Measurements from ENCODE around the gene PLCB1. TPM values are rescaled to one million over a fixed set of nuclear protein-coding genes. Genes with fewer than 3 reads are reported as not detected.

The PLCB1 gene
- polyA plus RNA-seq, 1 donor (not counting 4 experiments of a cell fraction or from before 2014, with no cell fraction given): 0.37 TPM

DNA sequence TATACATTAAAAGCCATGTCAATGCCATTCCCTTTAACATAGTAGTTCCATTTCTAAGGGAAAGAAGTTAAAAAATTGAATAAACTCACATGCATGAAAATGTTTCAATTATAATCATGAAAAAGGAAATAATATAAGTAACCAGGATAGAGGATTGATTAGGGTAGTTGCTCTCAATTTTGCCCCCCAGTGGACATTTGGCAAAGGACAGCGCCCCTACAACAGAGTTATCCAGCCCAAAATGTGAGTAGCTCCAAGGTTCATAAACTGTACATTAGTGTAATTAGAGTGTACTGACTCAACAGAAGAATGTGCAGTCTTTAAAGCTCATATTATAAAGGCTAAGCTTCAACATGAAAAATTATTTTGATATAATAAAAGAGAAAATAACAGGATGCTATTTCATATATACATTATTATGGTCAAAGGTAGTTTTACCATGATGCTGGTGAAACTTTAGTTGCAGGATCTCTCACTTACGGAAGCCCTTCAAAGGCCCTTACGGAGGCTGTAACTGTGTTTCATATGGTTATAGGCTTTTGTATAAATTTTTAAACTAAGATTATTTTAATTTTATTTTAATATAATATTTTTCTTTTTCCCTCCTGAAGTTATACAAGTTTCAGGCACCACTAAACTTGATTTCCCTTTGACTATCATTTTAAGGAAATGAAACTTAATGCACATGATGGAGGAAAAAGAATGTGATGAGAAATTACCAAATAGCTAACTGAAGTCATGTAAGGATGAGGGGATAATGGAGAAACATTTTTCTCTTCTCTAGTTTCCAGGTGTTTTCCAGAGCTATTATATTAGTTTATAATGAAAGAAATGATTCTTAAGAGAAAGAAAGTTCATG, 403.6 kb downstream of the PLCB1 start:
- Histone ChIP-seq H3K4me1 (ENCODE audit: control insufficient read depth, extremely low read depth, insufficient read depth, low read length) (no peaks in the 10 kb centered on the region), H3K27ac (ENCODE audit: control insufficient read depth, insufficient read depth, low read length) (no peak overlapping the region), H3K4me3 (ENCODE audit: control insufficient read depth in 2 of 3, extremely low read depth in 1 of 3, insufficient read depth in 2 of 3, low read depth in 1 of 3, low read length in 3 of 3) (no peak overlapping the region), H2AFZ (ENCODE audit: control insufficient read depth, low read length) (no peak overlapping the region), H3K9me1 (ENCODE audit: control insufficient read depth, extremely low read depth, insufficient read depth, low read length) (no peaks in the 10 kb centered on the region), H3K9ac (ENCODE audit: control insufficient read depth, extremely low read depth, insufficient read depth, low read length) (no peak overlapping the region), H3K79me2 (ENCODE audit: control insufficient read depth, insufficient read depth, low read length) (no peaks in the 10 kb centered on the region), H4K20me1 (ENCODE audit: control insufficient read depth, extremely low read depth, insufficient read depth, low read length) (no peaks in the 10 kb centered on the region), H3K4me2 (ENCODE audit: control insufficient read depth, extremely low read depth, insufficient read depth, low read depth, low read length) (no peak overlapping the region), H3K27me3 (ENCODE audit: control insufficient read depth, extremely low read depth, insufficient read depth, low read length) (no peaks in the 10 kb centered on the region), H3K9me3 (ENCODE audit: control insufficient read depth, low read depth, low read length) (peaks cover 1% of the 10 kb centered on the region), H3K36me3 (ENCODE audit: control insufficient read depth in 2 of 2, extremely low read depth in 1 of 2, insufficient read depth in 2 of 2, low read length in 2 of 2) (no peaks in the 10 kb centered on the region)
- dilution Hi-C loops (cut with MboI; ENCODE audit: extremely low pct_ligation_motif_present, low sequenced_read_pairs): no loop called here
- DNase-seq (ENCODE audit: low read depth, low spot score) (no peak), FAIRE-seq (no peak)
- TF ChIP-seq EZH2 (IDR thresholded peaks at IDR 0.05; ENCODE audit: low read length): no peak
- TF ChIP-seq, protein P1, sequence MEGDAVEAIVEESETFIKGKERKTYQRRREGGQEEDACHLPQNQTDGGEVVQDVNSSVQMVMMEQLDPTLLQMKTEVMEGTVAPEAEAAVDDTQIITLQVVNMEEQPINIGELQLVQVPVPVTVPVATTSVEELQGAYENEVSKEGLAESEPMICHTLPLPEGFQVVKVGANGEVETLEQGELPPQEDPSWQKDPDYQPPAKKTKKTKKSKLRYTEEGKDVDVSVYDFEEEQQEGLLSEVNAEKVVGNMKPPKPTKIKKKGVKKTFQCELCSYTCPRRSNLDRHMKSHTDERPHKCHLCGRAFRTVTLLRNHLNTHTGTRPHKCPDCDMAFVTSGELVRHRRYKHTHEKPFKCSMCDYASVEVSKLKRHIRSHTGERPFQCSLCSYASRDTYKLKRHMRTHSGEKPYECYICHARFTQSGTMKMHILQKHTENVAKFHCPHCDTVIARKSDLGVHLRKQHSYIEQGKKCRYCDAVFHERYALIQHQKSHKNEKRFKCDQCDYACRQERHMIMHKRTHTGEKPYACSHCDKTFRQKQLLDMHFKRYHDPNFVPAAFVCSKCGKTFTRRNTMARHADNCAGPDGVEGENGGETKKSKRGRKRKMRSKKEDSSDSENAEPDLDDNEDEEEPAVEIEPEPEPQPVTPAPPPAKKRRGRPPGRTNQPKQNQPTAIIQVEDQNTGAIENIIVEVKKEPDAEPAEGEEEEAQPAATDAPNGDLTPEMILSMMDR (optimal IDR thresholded peaks at IDR 0.05 in 1 of 3, IDR thresholded peaks at IDR 0.05 in 1 of 3, conservative IDR thresholded peaks at IDR 0.05 in 1 of 3; ENCODE audit: extremely low read depth in 1 of 3, insufficient read depth in 2 of 3, low read length in 3 of 3): peak in 1 of 3 experiments; percentile 18

GRCh38 chr20:8536262-8536618, 404.2 kb downstream of the PLCB1 start:
- no peaks in the 10 kb centered on the region for H3K79me2 ChIP-seq (ENCODE audit: control insufficient read depth, insufficient read depth, low read length)
- H3K27me3 ChIP-seq (ENCODE audit: control insufficient read depth, extremely low read depth, insufficient read depth, low read length): no peaks in the 10 kb centered on the region
- H3K9me3 ChIP-seq (ENCODE audit: control insufficient read depth, low read depth, low read length): peaks cover 1% of the 10 kb centered on the region
- no peak overlapping the region for H2AFZ ChIP-seq (ENCODE audit: control insufficient read depth, low read length)
- no peaks in the 10 kb centered on the region for H3K36me3 ChIP-seq (ENCODE audit: control insufficient read depth in 2 of 2, extremely low read depth in 1 of 2, insufficient read depth in 2 of 2, low read length in 2 of 2)
- dilution Hi-C loops (cut with MboI; ENCODE audit: extremely low pct_ligation_motif_present, low sequenced_read_pairs): no loop called here
- H3K4me3 ChIP-seq (ENCODE audit: control insufficient read depth in 2 of 3, extremely low read depth in 1 of 3, insufficient read depth in 2 of 3, low read depth in 1 of 3, low read length in 3 of 3): no peak overlapping the region
- FAIRE-seq (no peak), DNase-seq (ENCODE audit: low read depth, low spot score) (no peak)
- no peak overlapping the region for H3K4me2 ChIP-seq (ENCODE audit: control insufficient read depth, extremely low read depth, insufficient read depth, low read depth, low read length)
- no peaks in the 10 kb centered on the region for H3K9me1 ChIP-seq (ENCODE audit: control insufficient read depth, extremely low read depth, insufficient read depth, low read length)
- no peak for TF ChIP-seq EZH2 (IDR thresholded peaks at IDR 0.05; ENCODE audit: low read length)
- TF ChIP-seq, protein P1 (optimal IDR thresholded peaks at IDR 0.05 in 1 of 3, IDR thresholded peaks at IDR 0.05 in 1 of 3, conservative IDR thresholded peaks at IDR 0.05 in 1 of 3; ENCODE audit: extremely low read depth in 1 of 3, insufficient read depth in 2 of 3, low read length in 3 of 3): no peak
- no peaks in the 10 kb centered on the region for H4K20me1 ChIP-seq (ENCODE audit: control insufficient read depth, extremely low read depth, insufficient read depth, low read length)
- H3K4me1 ChIP-seq (ENCODE audit: control insufficient read depth, extremely low read depth, insufficient read depth, low read length): no peaks in the 10 kb centered on the region
- no peak overlapping the region for H3K9ac ChIP-seq (ENCODE audit: control insufficient read depth, extremely low read depth, insufficient read depth, low read length)
- H3K27ac ChIP-seq (ENCODE audit: control insufficient read depth, insufficient read depth, low read length): no peak overlapping the region

All from keratinocyte (primary cell).